Ascending aorta (tissue), 2 donors: Measurements from ENCODE around the gene ANK3. TPM values are rescaled to one million over a fixed set of nuclear protein-coding genes. Genes with fewer than 3 reads are reported as not detected.
A peak's percentile ranks its signal among the peaks of the same experiment; 100 is the strongest.

Source experiments
- DNase-seq, 2 donors: peaks; one replicate each; pipeline ENCODE4 v3.0.0-alpha.2; 2019; ENCODE audit warnings: low spot score in 2 of 2
- H3K27ac ChIP-seq, 2 donors: fragments of 200-600 bp; sonication (generic); one replicate each; pipeline ENCODE4 v1.5.1; 2016 to 2017; ENCODE audit warnings: mild to moderate bottlenecking in 1 of 2
- H3K27me3 ChIP-seq: fragments of 200-600 bp; sonication (generic); one replicate; pipeline ENCODE4 v1.5.1; 2017
- H3K36me3 ChIP-seq, 2 donors: fragments of 200-600 bp; sonication (generic); one replicate each; pipeline ENCODE4 v1.5.1; 2016
- H3K4me1 ChIP-seq, 2 donors: fragments of 200-600 bp; sonication (generic); one replicate each; pipeline ENCODE4 v1.5.1; 2016 to 2017; ENCODE audit warnings: mild to moderate bottlenecking in 1 of 2
- H3K4me3 ChIP-seq, 2 donors: fragments of 200-600 bp; sonication (generic); one replicate each; pipeline ENCODE4 v1.5.1; 2016 to 2017; ENCODE audit warnings: mild to moderate bottlenecking in 1 of 2
- H3K9me3 ChIP-seq, 2 donors: fragments of 200-600 bp; sonication (generic); one replicate each; pipeline ENCODE4 v1.5.1; 2016
- intact Hi-C: fragments of 100-400 bp; cut with DNase I; formaldehyde crosslinking; loops from one replicate; pipeline ENCODE4 v1.15.1; 2023
- total RNA-seq: library from RNA; depleted of rRNA; stranded (reverse); fragments of >200 nt; gene quantifications from one replicate; pipeline ENCODE4 v1.1.0, GENCODE V29; 2016
- TF ChIP-seq, protein P1 (sequence below), 3 experiments: fragments of 200-600 bp in 2 of 3; fragments of 450-650 bp in 1 of 3; sonication (generic) in 2 of 3; IDR thresholded peaks; one replicate each; pipeline ENCODE4 v1.5.1; 2016 to 2019; ENCODE audit warnings: antibody characterized with exemption in 3 of 3, mild to moderate bottlenecking in 1 of 3, moderate library complexity in 1 of 3

The ANK3 gene
- total RNA-seq, 1 donor from 2014 or later, result 28.3 TPM

GRCh38 chr10:60283397-60283796 is 106.3 kb downstream of the ANK3 start:
- Histone ChIP-seq H3K27ac (peak overlapping the region; percentile 2 to 48), H3K4me3 (no peak overlapping the region), H3K4me1 (peaks cover 0 to 6% of the 10 kb centered on the region in 2 donors), H3K36me3 (no peaks in the 10 kb centered on the region), H3K9me3 (no peaks in the 10 kb centered on the region), H3K27me3 (no peaks in the 10 kb centered on the region)
- intact Hi-C loops, result loop anchor here (5.0 kb wide), 1 partner anchor 144 kb away; no protein-coding TSS in a partner anchor
- TF ChIP-seq, protein P1, sequence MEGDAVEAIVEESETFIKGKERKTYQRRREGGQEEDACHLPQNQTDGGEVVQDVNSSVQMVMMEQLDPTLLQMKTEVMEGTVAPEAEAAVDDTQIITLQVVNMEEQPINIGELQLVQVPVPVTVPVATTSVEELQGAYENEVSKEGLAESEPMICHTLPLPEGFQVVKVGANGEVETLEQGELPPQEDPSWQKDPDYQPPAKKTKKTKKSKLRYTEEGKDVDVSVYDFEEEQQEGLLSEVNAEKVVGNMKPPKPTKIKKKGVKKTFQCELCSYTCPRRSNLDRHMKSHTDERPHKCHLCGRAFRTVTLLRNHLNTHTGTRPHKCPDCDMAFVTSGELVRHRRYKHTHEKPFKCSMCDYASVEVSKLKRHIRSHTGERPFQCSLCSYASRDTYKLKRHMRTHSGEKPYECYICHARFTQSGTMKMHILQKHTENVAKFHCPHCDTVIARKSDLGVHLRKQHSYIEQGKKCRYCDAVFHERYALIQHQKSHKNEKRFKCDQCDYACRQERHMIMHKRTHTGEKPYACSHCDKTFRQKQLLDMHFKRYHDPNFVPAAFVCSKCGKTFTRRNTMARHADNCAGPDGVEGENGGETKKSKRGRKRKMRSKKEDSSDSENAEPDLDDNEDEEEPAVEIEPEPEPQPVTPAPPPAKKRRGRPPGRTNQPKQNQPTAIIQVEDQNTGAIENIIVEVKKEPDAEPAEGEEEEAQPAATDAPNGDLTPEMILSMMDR (IDR thresholded peaks at IDR 0.05), result no peak
- DNase-seq, result no peak

DNA sequence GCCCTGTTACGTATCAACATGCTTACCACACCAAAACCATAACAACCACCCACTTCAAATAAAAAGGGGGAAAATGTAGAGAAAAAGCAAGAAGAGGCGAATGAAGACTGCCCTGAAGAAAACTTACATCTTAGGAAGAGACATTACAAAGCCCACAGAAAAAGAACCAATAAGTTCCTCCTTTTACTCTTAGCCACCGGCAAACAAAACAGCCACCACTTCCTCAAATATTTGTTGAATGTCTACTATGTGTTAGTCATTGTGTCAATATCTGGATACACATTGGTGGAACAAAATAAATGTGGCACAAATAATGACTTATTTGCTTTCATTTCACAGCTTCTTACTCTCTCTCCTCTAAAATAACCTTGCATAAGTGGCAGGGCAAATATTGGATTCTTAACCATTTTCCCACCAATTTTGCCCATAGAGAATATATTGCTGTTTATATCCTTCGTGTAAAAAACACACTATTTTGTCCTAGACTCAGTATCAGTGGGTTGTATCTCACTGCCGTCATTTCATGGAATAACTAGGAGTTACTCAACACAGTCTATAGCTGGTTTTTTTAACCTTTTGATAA is 106.8 kb downstream of the ANK3 start:
- Histone ChIP-seq H3K27ac (peak overlapping the region; percentile 2 to 48), H3K27me3 (no peaks in the 10 kb centered on the region), H3K4me1 (peaks cover 0 to 6% of the 10 kb centered on the region in 2 donors), H3K9me3 (no peaks in the 10 kb centered on the region), H3K4me3 (no peak overlapping the region), H3K36me3 (no peaks in the 10 kb centered on the region)
- intact Hi-C loops, result loop anchor here (5.0 kb wide), 1 partner anchor 144 kb away; no protein-coding TSS in a partner anchor
- no peak for DNase-seq
- TF ChIP-seq, protein P1 (IDR thresholded peaks at IDR 0.05), result no peak

GRCh38 chr10:60281792-60282353 is 107.8 kb downstream of the ANK3 start:
- no peaks in the 10 kb centered on the region for H3K36me3 ChIP-seq
- no peaks in the 10 kb centered on the region for H3K9me3 ChIP-seq
- H3K27me3 ChIP-seq, result no peaks in the 10 kb centered on the region
- H3K27ac ChIP-seq, result no peak overlapping the region
- TF ChIP-seq, protein P1 (IDR thresholded peaks at IDR 0.05), result no peak
- no peak for DNase-seq
- H3K4me3 ChIP-seq, result no peak overlapping the region
- H3K4me1 ChIP-seq, result peaks cover 0 to 6% of the 10 kb centered on the region in 2 donors
- intact Hi-C loops, result loop anchor here (5.0 kb wide), 1 partner anchor 145 kb away; no protein-coding TSS in a partner anchor

DNA sequence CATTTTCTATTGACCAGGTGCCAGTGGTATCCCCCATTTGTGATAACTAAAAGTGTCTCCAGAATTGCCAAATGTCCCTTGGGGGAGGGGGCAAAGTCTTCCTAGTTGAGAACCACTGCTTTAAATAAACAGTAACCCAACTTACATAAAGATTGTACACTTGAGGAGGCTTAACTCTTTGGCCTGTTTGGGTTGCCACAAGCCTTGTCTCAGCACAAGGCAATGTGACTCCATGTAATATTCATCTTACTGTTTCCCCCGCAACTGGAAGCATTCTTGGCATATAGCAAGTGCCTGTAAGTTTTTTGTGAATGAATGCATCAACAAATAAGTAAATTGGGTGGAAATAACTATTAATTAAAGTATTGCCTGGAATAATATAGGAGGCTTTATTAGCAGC is 108.3 kb downstream of the ANK3 start:
- Histone ChIP-seq H3K36me3 (no peaks in the 10 kb centered on the region), H3K4me3 (no peak overlapping the region), H3K27me3 (no peaks in the 10 kb centered on the region), H3K27ac (no peak overlapping the region), H3K4me1 (peaks cover 0 to 3% of the 10 kb centered on the region in 2 donors), H3K9me3 (no peaks in the 10 kb centered on the region)
- TF ChIP-seq, protein P1 (IDR thresholded peaks at IDR 0.05), result no peak
- no peak for DNase-seq
- intact Hi-C loops, result loop anchor here (5.0 kb wide), 1 partner anchor 146 kb away; no protein-coding TSS in a partner anchor

- H3K27ac ChIP-seq, result no peak overlapping the region
- H3K27me3 ChIP-seq, result no peaks in the 10 kb centered on the region
- H3K9me3 ChIP-seq, result no peaks in the 10 kb centered on the region
- H3K4me1 ChIP-seq, result peaks cover 0 to 3% of the 10 kb centered on the region in 2 donors
- no peaks in the 10 kb centered on the region for H3K36me3 ChIP-seq
- no peak overlapping the region for H3K4me3 ChIP-seq
- TF ChIP-seq, protein P1 (IDR thresholded peaks at IDR 0.05), result no peak
- intact Hi-C loops, result loop anchor here (5.0 kb wide), 1 partner anchor 147 kb away; no protein-coding TSS in a partner anchor
- no peak for DNase-seq
Observed at GRCh38 chr10:60280475-60280874, 109.2 kb downstream of the ANK3 start.
